Measurements from ENCODE around the gene CPLX3.

CPLX3 gene

DNA sequence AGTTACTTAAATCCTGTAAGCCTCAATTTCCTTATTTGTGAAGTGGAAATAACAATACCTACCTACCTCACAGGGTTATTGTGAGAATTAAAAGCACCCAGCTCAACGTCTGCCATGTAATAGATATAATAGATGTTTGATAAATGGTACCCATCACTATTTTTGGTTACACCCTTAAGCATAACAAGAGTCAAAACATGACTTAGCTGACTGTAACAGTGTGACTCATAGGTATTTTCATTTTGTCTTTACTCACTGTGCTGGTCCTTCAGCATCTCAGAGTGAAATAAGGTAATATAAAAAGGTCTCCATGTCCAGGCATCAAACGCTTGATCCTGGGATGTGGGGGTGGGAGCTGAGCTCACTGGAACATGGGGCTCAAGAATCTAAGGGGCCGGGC is 3.1 kb downstream of the CPLX3 start:
- DNase-seq (ENCODE audit: low read depth, low spot score): no peak
- no peaks in the 10 kb centered on the region for H3K36me3 ChIP-seq (ENCODE audit: control insufficient read depth, insufficient read depth, low read length)
- H3K4me3 ChIP-seq (ENCODE audit: low read length): no peak overlapping the region
- WGBS (ENCODE audit: insufficient coverage, insufficient read length): no CpG with 5 or more reads among the region's 3 CpGs
- peaks cover 13% of the 10 kb centered on the region; the same call in 1 of the 2 replicates for H3K27me3 ChIP-seq (ENCODE audit: control insufficient read depth, insufficient read depth, low read length)
- no peak overlapping the region for H3K27ac ChIP-seq (ENCODE audit: low read length)
- H3K9me3 ChIP-seq (ENCODE audit: control insufficient read depth, insufficient read depth, low read length): no peaks in the 10 kb centered on the region
- peaks cover 6% of the 10 kb centered on the region for H3K4me1 ChIP-seq (ENCODE audit: control insufficient read depth, insufficient read depth, low read length)

DNA sequence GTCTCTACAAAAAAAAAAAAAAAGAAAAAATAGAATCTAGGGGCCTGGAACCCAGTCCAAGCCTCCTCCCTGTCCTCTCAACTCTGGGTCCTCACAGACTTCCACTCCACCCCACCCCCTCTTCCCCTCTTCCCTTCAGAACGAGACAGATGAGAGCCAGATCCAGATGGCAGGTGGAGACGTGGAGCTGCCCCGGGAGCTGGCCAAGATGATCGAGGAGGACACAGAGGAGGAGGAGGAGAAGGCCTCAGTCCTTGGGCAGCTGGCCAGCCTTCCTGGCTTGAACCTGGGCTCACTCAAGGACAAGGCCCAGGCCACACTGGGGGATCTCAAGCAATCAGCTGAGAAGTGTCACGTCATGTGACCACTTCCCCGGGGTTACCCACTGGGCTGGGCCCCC is 3.6 kb downstream of the CPLX3 start:
- no CpG with 5 or more reads among the region's 6 CpGs for WGBS (ENCODE audit: insufficient coverage, insufficient read length)
- no peak for DNase-seq (ENCODE audit: low read depth, low spot score)
- H3K36me3 ChIP-seq (ENCODE audit: control insufficient read depth, insufficient read depth, low read length): no peaks in the 10 kb centered on the region
- peaks cover 6% of the 10 kb centered on the region for H3K4me1 ChIP-seq (ENCODE audit: control insufficient read depth, insufficient read depth, low read length)
- no peak overlapping the region for H3K4me3 ChIP-seq (ENCODE audit: low read length)
- H3K9me3 ChIP-seq (ENCODE audit: control insufficient read depth, insufficient read depth, low read length): no peaks in the 10 kb centered on the region
- H3K27ac ChIP-seq (ENCODE audit: low read length): no peak overlapping the region
- H3K27me3 ChIP-seq (ENCODE audit: control insufficient read depth, insufficient read depth, low read length): peaks cover 11% of the 10 kb centered on the region; the same call in 1 of the 2 replicates

DNA sequence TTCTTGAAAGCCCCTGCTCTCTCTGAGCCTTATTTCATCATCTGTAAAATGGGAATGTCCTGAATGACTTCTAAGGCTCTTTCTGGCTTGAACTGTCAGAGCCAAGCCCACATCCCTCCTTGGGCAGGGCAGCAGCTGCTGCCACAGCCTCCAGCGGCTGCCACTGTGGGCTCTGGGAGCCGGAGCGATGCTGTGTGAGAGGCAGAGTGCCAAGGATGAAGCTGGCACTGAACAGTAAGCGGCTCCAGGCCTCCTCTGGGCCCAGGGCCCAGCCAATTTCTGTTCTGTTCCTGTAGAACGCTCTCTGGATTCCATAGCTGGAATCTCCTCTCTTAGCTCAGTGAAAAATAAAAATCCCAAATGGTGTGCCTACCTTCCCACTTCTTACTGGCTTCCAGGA is 4.4 kb downstream of the CPLX3 start:
- Histone ChIP-seq H3K36me3 (ENCODE audit: control insufficient read depth, insufficient read depth, low read length) (no peaks in the 10 kb centered on the region), H3K27ac (ENCODE audit: low read length) (no peak overlapping the region), H3K9me3 (ENCODE audit: control insufficient read depth, insufficient read depth, low read length) (no peaks in the 10 kb centered on the region), H3K4me3 (ENCODE audit: low read length) (no peak overlapping the region), H3K27me3 (ENCODE audit: control insufficient read depth, insufficient read depth, low read length) (peaks cover 7% of the 10 kb centered on the region; the same call in 1 of the 2 replicates), H3K4me1 (ENCODE audit: control insufficient read depth, insufficient read depth, low read length) (peaks cover 9% of the 10 kb centered on the region)
- DNase-seq (ENCODE audit: low read depth, low spot score): no peak
- WGBS (ENCODE audit: insufficient coverage, insufficient read length): no CpG with 5 or more reads among the region's 5 CpGs

DNA sequence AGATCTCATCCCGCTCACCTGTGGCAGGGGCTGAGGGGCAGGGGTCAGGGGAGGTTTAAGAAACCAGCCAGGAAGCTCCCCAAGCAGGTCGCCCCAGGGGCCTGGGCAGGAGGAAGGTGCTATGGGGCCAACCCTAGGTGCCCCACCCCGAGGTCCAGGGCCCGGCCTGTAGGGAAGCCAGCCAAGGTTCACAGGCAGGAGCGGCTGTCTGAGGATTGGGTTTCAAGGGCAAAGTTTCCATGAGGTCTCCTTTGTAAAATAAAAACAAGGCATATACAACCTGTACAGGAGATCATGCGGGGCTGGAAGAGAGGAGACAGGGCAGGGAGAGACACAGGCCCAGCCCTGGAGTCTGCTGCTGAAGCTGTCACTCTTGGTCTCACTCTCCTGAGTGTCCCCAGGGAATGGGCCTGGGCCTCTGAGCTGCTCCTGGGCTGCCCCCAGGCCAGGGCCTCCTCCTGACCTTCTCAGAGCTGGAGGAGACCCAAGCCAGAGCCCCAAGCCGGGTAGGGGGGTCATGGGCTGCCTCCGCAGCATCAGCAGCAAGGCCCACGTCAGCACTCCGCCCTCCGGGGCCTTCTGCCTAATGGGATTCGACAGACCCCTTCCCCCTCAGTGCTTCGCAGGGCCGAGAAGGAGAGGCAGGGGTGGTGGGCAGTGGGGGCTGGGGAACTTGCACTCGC is 5.5 kb downstream of the CPLX3 start:
- DNase-seq (ENCODE audit: low read depth, low spot score): no peak
- no peak overlapping the region for H3K27ac ChIP-seq (ENCODE audit: low read length)
- H3K9me3 ChIP-seq (ENCODE audit: control insufficient read depth, insufficient read depth, low read length): no peaks in the 10 kb centered on the region
- H3K4me1 ChIP-seq (ENCODE audit: control insufficient read depth, insufficient read depth, low read length): peaks cover 4% of the 10 kb centered on the region
- no CpG with 5 or more reads among the region's 15 CpGs for WGBS (ENCODE audit: insufficient coverage, insufficient read length)
- no peaks in the 10 kb centered on the region for H3K36me3 ChIP-seq (ENCODE audit: control insufficient read depth, insufficient read depth, low read length)
- no peak overlapping the region for H3K4me3 ChIP-seq (ENCODE audit: low read length)
- H3K27me3 ChIP-seq (ENCODE audit: control insufficient read depth, insufficient read depth, low read length): peaks cover 3% of the 10 kb centered on the region; the same call in 1 of the 2 replicates

DNA sequence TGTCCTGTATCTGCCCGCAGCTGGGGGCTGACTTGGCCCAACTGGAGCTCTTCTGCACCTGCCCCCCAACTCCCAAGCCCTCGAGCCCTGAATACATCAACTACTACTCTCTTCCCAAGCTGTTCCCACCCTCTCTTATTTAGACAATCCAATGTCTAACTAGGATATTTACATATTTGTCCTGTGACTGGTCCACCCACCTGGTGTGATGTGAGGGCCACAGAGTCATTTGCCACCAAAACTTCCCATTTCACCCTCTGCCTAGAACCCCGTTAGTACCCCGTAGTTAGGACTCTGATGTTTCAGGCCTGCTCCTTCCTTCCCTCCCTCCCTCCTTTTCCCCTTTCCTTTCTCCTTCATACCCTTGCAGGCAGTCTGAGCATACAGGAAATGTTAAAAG is 6.4 kb downstream of the CPLX3 start:
- no peak overlapping the region for H3K4me3 ChIP-seq (ENCODE audit: low read length)
- no peak overlapping the region for H3K27ac ChIP-seq (ENCODE audit: low read length)
- H3K36me3 ChIP-seq (ENCODE audit: control insufficient read depth, insufficient read depth, low read length): no peaks in the 10 kb centered on the region; the same call in 1 of the 2 replicates
- no CpG with 5 or more reads among the region's 4 CpGs for WGBS (ENCODE audit: insufficient coverage, insufficient read length)
- H3K4me1 ChIP-seq (ENCODE audit: control insufficient read depth, insufficient read depth, low read length): peaks cover 4% of the 10 kb centered on the region
- no peak for DNase-seq (ENCODE audit: low read depth, low spot score)
- no peaks in the 10 kb centered on the region; the same call in 1 of the 2 replicates for H3K27me3 ChIP-seq (ENCODE audit: control insufficient read depth, insufficient read depth, low read length)
- H3K9me3 ChIP-seq (ENCODE audit: control insufficient read depth, insufficient read depth, low read length): no peaks in the 10 kb centered on the region

DNA sequence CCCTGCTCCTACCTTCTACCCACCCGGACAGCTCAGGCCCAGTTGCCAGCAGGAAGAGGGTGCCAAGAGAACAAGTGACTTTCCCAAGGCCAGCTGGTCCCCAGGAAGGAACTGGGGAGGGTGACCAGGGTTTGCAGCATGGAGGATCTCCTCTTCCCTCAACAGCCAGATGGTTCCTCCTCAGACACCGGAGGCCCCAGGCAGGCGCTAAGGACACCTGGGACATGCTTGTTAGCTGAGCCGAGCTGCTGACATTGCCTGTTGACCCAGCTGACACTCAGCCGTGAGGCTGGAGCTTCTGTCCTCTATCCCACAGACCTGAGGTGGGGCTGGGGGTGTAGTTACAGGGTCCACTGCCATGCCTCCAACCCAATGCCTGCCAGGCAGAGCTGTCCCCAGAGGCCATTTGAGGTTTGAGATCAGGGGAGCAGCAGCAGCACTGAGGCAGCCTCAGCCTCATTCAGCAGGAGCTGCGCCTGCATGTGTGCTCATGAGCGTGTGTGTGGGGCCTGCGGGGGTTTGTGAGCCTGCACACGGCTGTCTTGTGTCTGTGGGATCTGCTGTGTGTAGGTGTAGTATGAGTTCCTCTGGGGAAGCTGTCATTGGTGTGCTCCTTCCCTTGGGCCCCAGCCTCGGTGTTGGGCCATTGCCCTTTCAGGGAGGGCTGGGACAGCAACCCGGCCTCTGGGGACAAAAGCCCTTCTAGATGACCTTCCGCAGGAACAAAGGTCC is 7.1 kb downstream of the CPLX3 start:
- Histone ChIP-seq H3K4me1 (ENCODE audit: control insufficient read depth, insufficient read depth, low read length) (peaks cover 4% of the 10 kb centered on the region), H3K36me3 (ENCODE audit: control insufficient read depth, insufficient read depth, low read length) (peaks cover 3% of the 10 kb centered on the region), H3K9me3 (ENCODE audit: control insufficient read depth, insufficient read depth, low read length) (no peaks in the 10 kb centered on the region), H3K27ac (ENCODE audit: low read length) (no peak overlapping the region), H3K4me3 (ENCODE audit: low read length) (no peak overlapping the region), H3K27me3 (ENCODE audit: control insufficient read depth, insufficient read depth, low read length) (no peaks in the 10 kb centered on the region)
- no CpG with 5 or more reads among the region's 12 CpGs for WGBS (ENCODE audit: insufficient coverage, insufficient read length)
- DNase-seq (ENCODE audit: low read depth, low spot score): no peak

DNA sequence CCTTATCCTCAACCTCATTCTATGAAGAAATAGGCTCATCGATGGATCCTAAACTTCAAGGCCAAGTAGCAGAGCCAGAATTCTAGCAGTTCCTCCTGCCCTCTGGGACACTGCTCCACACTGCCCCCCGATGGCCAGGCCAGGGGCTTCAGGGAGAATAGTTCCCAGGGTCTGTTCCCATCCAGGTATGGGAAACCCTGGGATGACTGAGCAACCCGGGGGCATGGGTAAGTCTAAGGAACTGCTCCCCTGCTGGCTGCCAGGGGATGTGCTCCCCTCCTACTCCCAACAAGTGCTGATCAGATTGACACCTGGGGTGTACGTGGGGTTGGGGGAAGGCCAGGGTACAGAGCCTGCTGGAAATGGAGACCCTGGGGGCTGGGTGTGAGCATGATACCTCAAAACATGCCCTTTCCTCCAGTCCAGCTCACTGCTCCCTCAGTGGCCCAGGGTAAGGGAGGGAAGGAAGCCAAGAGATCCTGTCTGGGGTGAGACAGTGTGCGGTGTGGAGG is 8.9 kb downstream of the CPLX3 start:
- Histone ChIP-seq H3K27ac (ENCODE audit: low read length) (no peak overlapping the region), H3K36me3 (ENCODE audit: control insufficient read depth, insufficient read depth, low read length) (peaks cover 4% of the 10 kb centered on the region), H3K9me3 (ENCODE audit: control insufficient read depth, insufficient read depth, low read length) (no peaks in the 10 kb centered on the region), H3K4me3 (ENCODE audit: low read length) (no peak overlapping the region), H3K4me1 (ENCODE audit: control insufficient read depth, insufficient read depth, low read length) (peaks cover 4% of the 10 kb centered on the region), H3K27me3 (ENCODE audit: control insufficient read depth, insufficient read depth, low read length) (no peaks in the 10 kb centered on the region)
- DNase-seq (ENCODE audit: low read depth, low spot score): peak; percentile 66
- WGBS (ENCODE audit: insufficient coverage, insufficient read length): no CpG with 5 or more reads among the region's 5 CpGs

DNA sequence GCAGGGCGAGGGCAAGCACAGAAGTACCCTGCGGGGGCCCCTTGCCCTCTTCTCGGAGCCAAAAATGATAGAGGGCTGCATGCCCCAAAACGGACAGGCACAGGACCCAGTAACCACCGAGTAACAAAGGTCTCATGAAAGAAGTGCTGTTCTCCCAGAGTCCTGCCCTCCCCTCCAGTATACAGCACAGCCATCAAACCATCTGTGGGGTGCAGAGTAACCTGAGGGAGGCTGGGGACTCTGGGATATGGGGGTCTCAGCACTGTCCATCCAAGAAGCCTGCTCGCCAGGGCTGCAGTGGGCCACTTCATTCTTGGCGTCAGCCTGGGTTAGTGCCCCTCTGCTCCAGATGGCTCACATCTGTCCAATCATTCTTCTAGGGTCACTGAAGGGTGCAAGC is 10.4 kb downstream of the CPLX3 start:
- Histone ChIP-seq H3K4me1 (ENCODE audit: control insufficient read depth, insufficient read depth, low read length) (peaks cover 4% of the 10 kb centered on the region), H3K4me3 (ENCODE audit: low read length) (no peak overlapping the region), H3K27ac (ENCODE audit: low read length) (no peak overlapping the region), H3K36me3 (ENCODE audit: control insufficient read depth, insufficient read depth, low read length) (peaks cover 4% of the 10 kb centered on the region), H3K27me3 (ENCODE audit: control insufficient read depth, insufficient read depth, low read length) (no peaks in the 10 kb centered on the region), H3K9me3 (ENCODE audit: control insufficient read depth, insufficient read depth, low read length) (no peaks in the 10 kb centered on the region)
- no CpG with 5 or more reads among the region's 7 CpGs for WGBS (ENCODE audit: insufficient coverage, insufficient read length)
- no peak for DNase-seq (ENCODE audit: low read depth, low spot score)

DNA sequence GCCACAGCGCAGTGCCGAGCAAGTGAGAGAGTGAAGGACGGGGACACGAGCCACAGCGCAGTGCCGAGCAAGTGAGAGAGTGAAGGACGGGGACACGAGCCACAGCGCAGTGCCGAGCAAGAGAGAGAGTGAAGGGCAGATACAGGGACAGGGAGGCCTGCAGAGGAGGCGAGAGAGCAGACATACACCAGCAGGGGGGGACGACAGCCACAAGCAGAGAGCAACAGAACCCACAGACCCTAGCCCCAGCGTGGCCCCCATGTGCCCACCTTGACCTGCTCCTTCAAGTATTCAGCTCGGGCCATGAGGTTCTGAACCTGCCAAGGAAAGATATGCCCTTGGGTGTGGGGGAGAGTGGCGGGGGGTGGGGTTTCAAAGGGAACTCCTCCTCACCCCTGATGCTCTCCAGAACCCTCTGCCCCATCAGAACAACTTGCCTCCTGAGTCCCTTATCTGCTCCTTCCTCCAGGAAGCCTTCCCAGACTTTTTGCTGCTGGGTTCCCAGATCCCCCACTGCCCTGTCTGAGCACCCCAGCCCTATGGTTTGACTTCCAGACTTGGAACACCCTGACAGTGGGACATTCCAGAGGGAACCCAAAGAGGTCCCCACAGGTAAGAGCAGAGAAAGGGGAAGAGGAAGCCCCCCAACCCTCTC is 11.2 kb downstream of the CPLX3 start:
- peaks cover 4% of the 10 kb centered on the region for H3K36me3 ChIP-seq (ENCODE audit: control insufficient read depth, insufficient read depth, low read length)

DNA sequence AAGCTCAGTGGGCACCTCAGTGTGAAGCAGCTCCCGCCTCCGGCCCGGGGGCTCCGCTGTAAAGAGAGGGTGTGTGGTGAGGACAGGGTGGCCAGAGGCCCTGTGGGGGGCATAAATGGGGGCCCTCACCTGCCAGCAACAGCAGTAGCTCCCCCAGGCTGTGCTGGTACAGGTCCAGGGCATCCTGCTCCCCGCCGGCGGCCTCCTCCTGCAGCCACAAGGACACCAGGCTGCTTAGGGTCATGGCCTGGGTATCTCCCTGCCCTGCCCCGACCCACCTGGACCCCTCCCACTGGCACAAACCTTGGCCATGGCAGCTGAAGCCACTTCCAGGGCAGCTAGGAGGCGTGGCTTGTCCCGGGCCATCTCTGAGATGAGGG is 11.7 kb downstream of the CPLX3 start:
- Histone ChIP-seq H3K36me3 (ENCODE audit: control insufficient read depth, insufficient read depth, low read length) (peaks cover 4% of the 10 kb centered on the region), H3K9me3 (ENCODE audit: control insufficient read depth, insufficient read depth, low read length) (no peaks in the 10 kb centered on the region), H3K27me3 (ENCODE audit: control insufficient read depth, insufficient read depth, low read length) (no peaks in the 10 kb centered on the region), H3K4me3 (ENCODE audit: low read length) (no peak overlapping the region), H3K27ac (ENCODE audit: low read length) (no peak overlapping the region), H3K4me1 (ENCODE audit: control insufficient read depth, insufficient read depth, low read length) (peaks cover 4% of the 10 kb centered on the region)
- WGBS (ENCODE audit: insufficient coverage, insufficient read length): no CpG with 5 or more reads among the region's 10 CpGs
- DNase-seq (ENCODE audit: low read depth, low spot score): no peak

More for the DNA sequence above, 11.2 kb downstream of the CPLX3 start:
- Histone ChIP-seq H3K4me1 (ENCODE audit: control insufficient read depth, insufficient read depth, low read length) (peaks cover 4% of the 10 kb centered on the region), H3K27me3 (ENCODE audit: control insufficient read depth, insufficient read depth, low read length) (no peaks in the 10 kb centered on the region), H3K9me3 (ENCODE audit: control insufficient read depth, insufficient read depth, low read length) (no peaks in the 10 kb centered on the region), H3K4me3 (ENCODE audit: low read length) (no peak overlapping the region), H3K27ac (ENCODE audit: low read length) (no peak overlapping the region)
- DNase-seq (ENCODE audit: low read depth, low spot score): no peak
- WGBS (ENCODE audit: insufficient coverage, insufficient read length): no CpG with 5 or more reads among the region's 15 CpGs
